Measurements from ENCODE around the gene PRSS57. TPM values are rescaled to one million over a fixed set of nuclear protein-coding genes. Genes with fewer than 3 reads are reported as not detected.

The PRSS57 gene
- total and polyA plus RNA-seq, 2 of the 13 experiments (the other 11 are each of a cell fraction or from before 2014, with no cell fraction given) = 0.12 TPM; not detected in 1

- TF ChIP-seq ZNF576 (CRISPR knock-in tag; IDR thresholded peaks at IDR 0.05) = no peak
- no peak for TF ChIP-seq ZNF562 (CRISPR knock-in tag; IDR thresholded peaks at IDR 0.05; ENCODE audit: borderline replicate concordance)
- no peak for TF ChIP-seq ZNF280B (CRISPR knock-in tag; IDR thresholded peaks at IDR 0.05; ENCODE audit: borderline replicate concordance)
- TF ChIP-seq LCORL (IDR thresholded peaks at IDR 0.05) = no peak
- TF ChIP-seq LCORL (CRISPR knock-in tag; IDR thresholded peaks at IDR 0.05) = peak; percentile 22; the same call in 1 of the 2 replicates
- TF ChIP-seq ZNF337 (CRISPR knock-in tag; IDR thresholded peaks at IDR 0.05; ENCODE audit: borderline replicate concordance, low read depth) = no peak
- TF ChIP-seq ARNT (IDR thresholded peaks at IDR 0.05) = no peak
- peak; percentile 56; the same call in 1 of the 2 replicates for TF ChIP-seq HDAC2 (CRISPR knock-in tag; IDR thresholded peaks at IDR 0.05)
- 0 out of 2 replicates have a peak, but pooled peaks have one; percentile 14 for TF ChIP-seq ARID5B (CRISPR knock-in tag; IDR thresholded peaks at IDR 0.05)
- 0 out of 2 replicates have a peak, but pooled peaks have one; percentile 38 for TF ChIP-seq BCL6 (CRISPR knock-in tag; IDR thresholded peaks at IDR 0.05)
- TF ChIP-seq ZNF850 (CRISPR knock-in tag; conservative IDR thresholded peaks at IDR 0.05) = no peak
- TF ChIP-seq ZNF777 (CRISPR knock-in tag; IDR thresholded peaks at IDR 0.05) = 0 out of 2 replicates have a peak, but pooled peaks have one; percentile 25
- no peak for TF ChIP-seq RFX3 (CRISPR knock-in tag; IDR thresholded peaks at IDR 0.05)
- no peak for TF ChIP-seq MAFG (CRISPR knock-in tag; IDR thresholded peaks at IDR 0.05)
- TF ChIP-seq ZNF547 (CRISPR knock-in tag; IDR thresholded peaks at IDR 0.05) = no peak
- no peak for TF ChIP-seq ZNF468 (CRISPR knock-in tag; IDR thresholded peaks at IDR 0.05)
- TF ChIP-seq ZNF572 (CRISPR knock-in tag; IDR thresholded peaks at IDR 0.05) = no peak
- TF ChIP-seq SKI (IDR thresholded peaks at IDR 0.05; ENCODE audit: partially characterized antibody) = peak; percentile 71
- no peak for TF ChIP-seq ZBTB46 (CRISPR knock-in tag; IDR thresholded peaks at IDR 0.05; ENCODE audit: borderline replicate concordance)
- TF ChIP-seq NR2F6 (IDR thresholded peaks at IDR 0.05) = peak; percentile 69
- TF ChIP-seq NR2F6 (CRISPR knock-in tag; IDR thresholded peaks at IDR 0.05) = peak; percentile 87
- no peak for TF ChIP-seq HOXA7 (CRISPR knock-in tag; IDR thresholded peaks at IDR 0.05)
Observed at GRCh38 chr19:674282-675151, 20.7 kb downstream of the PRSS57 start (continued).

Data from HepG2 (cell line).